DND-41 (cell line): ENCODE data around the gene ARHGAP45.

Experiments used
- ATAC-seq: fragments of 200-7000 bp; cut with Tn5 transposase; 3 replicates; pipeline ENCODE4 v1.9.1; 2021; ENCODE audit warnings: low read depth; ENCODE audit not compliant: insufficient read depth
- DNase-seq: peaks from one replicate; pipeline ENCODE4 v3.0.0-alpha.2; 2020
- H2AFZ ChIP-seq: 2 replicates; pipeline ENCODE4 v1.6.0; 2012; ENCODE audit warnings: low read depth, low read length
- H3K27ac ChIP-seq: 2 replicates; pipeline ENCODE4 v1.5.1; 2012; ENCODE audit warnings: low read length, inconsistent platforms
- H3K27me3 ChIP-seq: fragments of 200-600 bp; sonication (generic); 2 replicates; pipeline ENCODE4 v1.6.0; 2012; ENCODE audit warnings: low read length, mild to moderate bottlenecking, inconsistent platforms; ENCODE audit not compliant: insufficient read depth, poor library complexity
- H3K36me3 ChIP-seq: 2 replicates; pipeline ENCODE4 v1.5.1; 2012; ENCODE audit warnings: low read length, inconsistent platforms; ENCODE audit not compliant: insufficient read depth
- H3K4me1 ChIP-seq: 2 replicates; pipeline ENCODE4 v1.5.1; 2012; ENCODE audit warnings: mild to moderate bottlenecking, low read length; ENCODE audit not compliant: insufficient read depth
- H3K4me2 ChIP-seq: 2 replicates; pipeline ENCODE4 v1.6.0; 2012; ENCODE audit warnings: mild to moderate bottlenecking, moderate library complexity, low read length, inconsistent platforms; ENCODE audit not compliant: insufficient read depth
- H3K4me3 ChIP-seq, 2 experiments: fragments of 200-600 bp in 1 of 2; shearing (Covaris generic) in 1 of 2; 2 replicates each; pipeline ENCODE4 v1.5.1; 2012 to 2016; ENCODE audit warnings: inconsistent platforms in 2 of 2, low read length in 2 of 2, mild to moderate bottlenecking in 2 of 2, low read depth in 1 of 2, moderate library complexity in 1 of 2
- H3K79me2 ChIP-seq: 2 replicates; pipeline ENCODE4 v1.6.0; 2012; ENCODE audit warnings: low read length, inconsistent platforms; ENCODE audit not compliant: insufficient read depth
- H3K9ac ChIP-seq: 2 replicates; pipeline ENCODE4 v1.6.0; 2012; ENCODE audit warnings: low read depth, mild to moderate bottlenecking, inconsistent platforms, low read length, moderate library complexity
- H3K9me3 ChIP-seq: 2 replicates; pipeline ENCODE4 v1.5.1; 2012; ENCODE audit warnings: low read length, moderate library complexity, mild to moderate bottlenecking, inconsistent platforms; ENCODE audit not compliant: insufficient read depth, severe bottlenecking
- H4K20me1 ChIP-seq: 2 replicates; pipeline ENCODE4 v1.6.0; 2012; ENCODE audit warnings: low read length; ENCODE audit not compliant: insufficient read depth
- CTCF ChIP-seq: IDR thresholded peaks from 2 replicates; pipeline ENCODE4 v1.5.1; 2012; ENCODE audit warnings: borderline replicate concordance, low read length, moderate library complexity, mild to moderate bottlenecking; ENCODE audit not compliant: poor library complexity, severe bottlenecking; ENCODE audit errors: extremely low read depth
- EZH2 ChIP-seq: IDR thresholded peaks from 3 replicates; pipeline ENCODE4 v1.6.1; 2012; ENCODE audit warnings: borderline replicate concordance, low read depth, mild to moderate bottlenecking, moderate library complexity, low read length, inconsistent platforms; ENCODE audit not compliant: severe bottlenecking

The ARHGAP45 gene

DNA sequence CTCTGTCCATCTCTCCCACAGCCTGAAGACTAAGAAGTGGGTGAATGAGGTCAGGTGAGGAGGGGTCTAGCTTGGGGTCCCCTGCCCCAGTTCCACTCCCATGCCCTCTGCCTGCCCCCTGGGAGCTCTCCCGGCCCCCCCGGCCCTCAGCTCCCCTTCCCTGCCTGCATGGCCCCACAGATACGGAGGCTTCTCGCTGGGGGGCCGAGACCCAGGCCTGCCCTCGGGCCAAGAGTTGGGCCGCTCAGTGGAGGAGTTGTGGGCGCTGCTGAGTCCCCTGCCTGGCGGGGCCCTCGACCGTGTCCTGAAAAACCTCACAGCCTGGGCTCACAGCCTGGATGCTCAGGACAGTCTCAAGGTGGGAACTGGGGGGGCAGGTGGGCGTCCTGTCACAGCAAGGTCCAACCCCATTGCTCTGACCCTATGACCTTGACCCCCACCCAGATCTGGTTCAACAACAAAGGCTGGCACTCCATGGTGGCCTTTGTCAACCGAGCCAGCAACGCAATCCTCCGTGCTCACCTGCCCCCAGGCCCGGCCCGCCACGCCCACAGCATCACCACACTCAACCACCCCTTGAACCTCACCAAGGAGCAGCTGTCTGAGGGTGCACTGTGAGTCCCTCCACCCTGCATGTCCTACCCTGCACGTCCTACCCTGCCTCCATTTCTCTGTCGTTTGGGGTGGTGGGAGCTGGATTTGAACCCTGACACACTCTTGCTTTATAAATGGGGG lies 10.9 kb upstream of the ARHGAP45 start:
- Histone ChIP-seq H3K27me3 (no peaks in the 10 kb centered on the region), H2AFZ (no peak overlapping the region), H3K4me3 (no peak overlapping the region), H3K9ac (no peak overlapping the region), H3K79me2 (no peaks in the 10 kb centered on the region), H3K4me1 (no peaks in the 10 kb centered on the region), H3K36me3 (peaks cover 45% of the 10 kb centered on the region), H4K20me1 (no peaks in the 10 kb centered on the region), H3K4me2 (no peak overlapping the region), H3K9me3 (peaks cover 35% of the 10 kb centered on the region), H3K27ac (no peak overlapping the region)
- ATAC-seq, result no peak
- TF ChIP-seq CTCF (no peak), EZH2 (no peak)
- no peak for DNase-seq

DNA sequence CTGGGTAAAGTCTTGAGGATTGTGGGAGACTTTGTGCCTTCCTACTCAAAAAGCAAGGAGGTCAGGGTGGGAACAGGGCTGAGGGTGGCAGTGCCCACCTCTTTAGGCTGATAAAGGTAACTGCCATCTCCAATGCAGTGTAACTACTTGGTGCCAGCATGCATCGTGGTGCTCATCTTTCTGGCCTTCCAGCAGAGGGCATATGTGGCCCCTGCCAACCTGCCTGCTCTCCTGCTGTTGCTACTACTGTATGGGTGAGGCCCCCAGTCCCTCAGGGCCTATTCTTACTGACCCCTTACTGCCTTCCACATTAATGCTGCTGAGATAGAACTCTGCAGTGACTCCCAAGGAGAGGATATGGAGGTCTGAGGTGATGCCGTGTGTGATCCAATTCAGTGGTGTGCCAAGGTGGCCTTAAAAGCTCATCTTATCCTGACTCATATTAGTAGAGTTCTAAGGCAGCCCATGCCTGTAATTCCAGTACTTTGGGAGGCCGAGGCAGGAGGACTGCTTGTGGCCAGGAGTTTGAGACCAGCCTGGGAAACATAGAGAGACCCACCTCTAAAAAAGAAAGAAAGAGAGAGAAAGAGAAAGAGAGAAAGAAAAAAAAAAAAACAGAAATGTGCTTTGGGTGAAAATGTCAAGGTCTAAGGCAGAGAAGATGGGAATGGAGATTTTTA lies 9.7 kb upstream of the ARHGAP45 start:
- Histone ChIP-seq H3K27me3 (no peaks in the 10 kb centered on the region), H3K4me3 (peak overlapping the region in 1 of 2 experiments; percentile 8; a peak in 1 of 4 replicates), H4K20me1 (no peaks in the 10 kb centered on the region), H3K36me3 (peaks cover 45% of the 10 kb centered on the region), H3K79me2 (no peaks in the 10 kb centered on the region), H2AFZ (no peak overlapping the region), H3K9me3 (peaks cover 35% of the 10 kb centered on the region), H3K9ac (no peak overlapping the region), H3K4me1 (no peaks in the 10 kb centered on the region), H3K4me2 (no peak overlapping the region), H3K27ac (no peak overlapping the region)
- TF ChIP-seq EZH2, result no peak
- TF ChIP-seq CTCF, result no peak
- DNase-seq, result peak; percentile 57
- no peak for ATAC-seq

GRCh38 chr19:1058112-1058511 lies 8.9 kb upstream of the ARHGAP45 start:
- no peaks in the 10 kb centered on the region for H3K79me2 ChIP-seq
- no peak overlapping the region for H3K27ac ChIP-seq
- no peaks in the 10 kb centered on the region for H4K20me1 ChIP-seq
- TF ChIP-seq EZH2, result no peak
- no peak for TF ChIP-seq CTCF
- DNase-seq, result no peak
- peaks cover 45% of the 10 kb centered on the region for H3K36me3 ChIP-seq
- H3K4me1 ChIP-seq, result no peaks in the 10 kb centered on the region
- no peak overlapping the region for H2AFZ ChIP-seq
- no peak for ATAC-seq
- no peak overlapping the region for H3K4me2 ChIP-seq
- H3K9me3 ChIP-seq, result peaks cover 35% of the 10 kb centered on the region
- no peak overlapping the region for H3K4me3 ChIP-seq
- H3K9ac ChIP-seq, result no peak overlapping the region
- no peaks in the 10 kb centered on the region for H3K27me3 ChIP-seq
